K562 (cell line): ENCODE results near the gene LILRB3. TPM values are rescaled to one million over a fixed set of nuclear protein-coding genes. Genes with fewer than 3 reads are reported as not detected.

ENCODE experiments used
- ARID4B ChIP-seq: sonication (generic); formaldehyde crosslinking; IDR thresholded peaks from 2 replicates; pipeline ENCODE4 v1.8.0; 2022; ENCODE audit warnings: mild to moderate bottlenecking, missing genetic modification reagents
- ASH1L ChIP-seq: fragments of 450-650 bp; IDR thresholded peaks from 2 replicates; pipeline ENCODE4 v1.6.1; 2018; ENCODE audit warnings: borderline replicate concordance, mild to moderate bottlenecking, low read depth; ENCODE audit not compliant: partially characterized antibody
- CHAMP1 ChIP-seq: fragments of 450-650 bp; IDR thresholded peaks from 2 replicates; pipeline ENCODE4 v1.6.1; 2016; ENCODE audit warnings: mild to moderate bottlenecking
- DMBX1 ChIP-seq: fragments of 250-450 bp; sonication (Bioruptor Pico); IDR thresholded peaks from 2 replicates; pipeline ENCODE4 v1.8.0; 2022; ENCODE audit warnings: inconsistent platforms, mild to moderate bottlenecking, moderate library complexity, borderline replicate concordance
- EP400 ChIP-seq: fragments of 450-650 bp; IDR thresholded peaks from 2 replicates; pipeline ENCODE4 v1.6.1; 2017; ENCODE audit warnings: antibody characterized with exemption, mild to moderate bottlenecking, moderate library complexity
- MECOM ChIP-seq: fragments of 250-450 bp; sonication (Bioruptor Pico); IDR thresholded peaks from 2 replicates; pipeline ENCODE4 v1.8.0; 2022; ENCODE audit warnings: inconsistent platforms
- NFATC3 ChIP-seq: fragments of 450-650 bp; IDR thresholded peaks from 2 replicates; pipeline ENCODE4 v1.6.1; 2017; ENCODE audit warnings: mild to moderate bottlenecking
- NR4A1 ChIP-seq, 2 experiments: fragments of 250-450 bp in 1 of 2; fragments of 450-650 bp in 1 of 2; sonication (Bioruptor Pico) in 1 of 2; IDR thresholded peaks; 2 replicates each; pipeline versions ENCODE4 v1.4.0 to v1.6.1; 2016 to 2020; ENCODE audit warnings: mild to moderate bottlenecking in 2 of 2, missing compliant biosample characterization in 1 of 2, missing genetic modification characterization in 1 of 2, moderate library complexity in 1 of 2
- SNAPC5 ChIP-seq: fragments of 250-450 bp; sonication (Bioruptor Pico); IDR thresholded peaks from 2 replicates; pipeline ENCODE4 v1.8.0; 2021; ENCODE audit warnings: moderate library complexity, mild to moderate bottlenecking, inconsistent platforms
- TCFL5 ChIP-seq: fragments of 250-450 bp; sonication (Bioruptor Pico); conservative IDR thresholded peaks from 2 replicates; pipeline ENCODE4 v1.6.1; 2021; ENCODE audit warnings: mild to moderate bottlenecking, moderate library complexity, matching md5 sums
- TRIM25 ChIP-seq: fragments of 450-650 bp; IDR thresholded peaks from 2 replicates; pipeline ENCODE4 v1.7.0; 2016; ENCODE audit warnings: borderline replicate concordance
- U2AF2 ChIP-seq: fragments of 200-400 bp; formaldehyde crosslinking; optimal IDR thresholded peaks from 2 replicates; pipeline ENCODE3; 2017; ENCODE audit warnings: low read depth, mild to moderate bottlenecking, low read length
- USF1 ChIP-seq: sonication (generic); formaldehyde crosslinking; IDR thresholded peaks from 2 replicates; pipeline ENCODE4 v1.9.0; 2022; ENCODE audit warnings: mild to moderate bottlenecking, missing genetic modification reagents
- ZNF253 ChIP-seq: fragments of 250-450 bp; sonication (Bioruptor Pico); conservative IDR thresholded peaks from 2 replicates; pipeline ENCODE4 v1.6.1; 2021; ENCODE audit warnings: mild to moderate bottlenecking
- ZNF3 ChIP-seq: fragments of 250-450 bp; sonication (Bioruptor Pico); IDR thresholded peaks from 2 replicates; pipeline ENCODE4 v1.5.0; 2021; ENCODE audit warnings: mild to moderate bottlenecking, moderate library complexity
- ZNF668 ChIP-seq: fragments of 250-450 bp; sonication (Bioruptor Pico); IDR thresholded peaks from 2 replicates; pipeline ENCODE4 v1.8.0; 2022; ENCODE audit warnings: mild to moderate bottlenecking, inconsistent platforms
- ZSCAN29 ChIP-seq: fragments of 450-650 bp; IDR thresholded peaks from 2 replicates; pipeline ENCODE4 v1.6.1; 2017
- ZZZ3 ChIP-seq: fragments of 450-650 bp; IDR thresholded peaks from 2 replicates; pipeline ENCODE4 v1.6.1; 2016; ENCODE audit warnings: antibody characterized with exemption, mild to moderate bottlenecking, moderate library complexity
- polyA plus RNA-seq, 8 experiments: library from polyadenylated mRNA; depleted of rRNA in 4 of 8; stranded (reverse) in 5 of 8; unstranded in 3 of 8; fragments of >200 nt; fragmentation: Nextera tagmentation in 2 of 8; fragmentation: Illumina TruSeq in 1 of 8; extraction: Ambion mirVana in 2 of 8; extraction: Trizol in 1 of 8; gene quantifications; 2 replicates each; pipeline versions ENCODE4 v1.2.1 to v1.2.3, GENCODE V29; 2011 to 2014; ENCODE audit warnings: inconsistent platforms in 1 of 8, missing spikeins in 1 of 8
- total RNA-seq, 7 experiments: library from RNA; depleted of rRNA in 6 of 7; stranded (reverse); fragments of >200 nt in 6 of 7; fragmentation: Illumina TruSeq in 2 of 7; extraction: Trizol in 2 of 7; gene quantifications; 2 replicates each; pipeline versions ENCODE4 v1.2.1 to v1.2.3, GENCODE V29; 2011 to 2021; ENCODE audit warnings: low replicate concordance in 1 of 7

LILRB3 gene
- total and polyA plus RNA-seq, 9 of the 15 experiments (the other 6 are each of a cell fraction or from before 2014, with no cell fraction given), result 0.01 to 0.09 TPM; not detected in 7

GRCh38 chr19:54207983-54208783, 14.6 kb downstream of the LILRB3 start (continued):
- TF ChIP-seq U2AF2 (no peak), EP400 (peak; percentile 77), ASH1L (no peak), NR4A1 (CRISPR knock-in tag; IDR thresholded peaks at IDR 0.05) (0 out of 2 replicates have a peak, but pooled peaks have one; percentile 59), NR4A1 (tag; IDR thresholded peaks at IDR 0.05) (peak; percentile 83), ARID4B (CRISPR knock-in tag) (peak; percentile 74), ZNF668 (CRISPR knock-in tag) (no peak), ZSCAN29 (no peak; the same call in 1 of the 2 replicates), ZNF253 (CRISPR knock-in tag) (peak; percentile 16; the same call in 1 of the 2 replicates), CHAMP1 (no peak), TRIM25 (no peak), ZZZ3 (no peak), MECOM (CRISPR knock-in tag) (no peak), TCFL5 (no peak), USF1 (CRISPR knock-in tag) (peak; percentile 93), NFATC3 (no peak), ZNF3 (CRISPR knock-in tag) (no peak), SNAPC5 (CRISPR knock-in tag) (no peak), DMBX1 (CRISPR knock-in tag) (0 out of 2 replicates have a peak, but pooled peaks have one; percentile 42)
